Type B pancreatic cell (in vitro differentiated cells): Measurements from ENCODE around the gene ODF2. TPM values are rescaled to one million over a fixed set of nuclear protein-coding genes. Genes with fewer than 3 reads are reported as not detected.

Experiments
- DNase-seq: peaks from one replicate; pipeline ENCODE4 v3.0.0; 2021; ENCODE audit warnings: mixed read lengths; ENCODE audit not compliant: unreplicated experiment; ENCODE audit errors: extremely low spot score
- H3K27ac Mint-ChIP-seq: 2 replicates; pipeline ENCODE4 v1.8.0; 2021; ENCODE audit warnings: mild to moderate bottlenecking, mixed read lengths
- H3K27me3 Mint-ChIP-seq: 2 replicates; pipeline ENCODE4 v1.8.0; 2021; ENCODE audit warnings: mixed read lengths
- H3K36me3 Mint-ChIP-seq: 2 replicates; pipeline ENCODE4 v1.8.0; 2021; ENCODE audit warnings: mixed read lengths
- H3K4me1 Mint-ChIP-seq: one replicate; pipeline ENCODE4 v1.8.0; 2021; ENCODE audit warnings: mixed read lengths; ENCODE audit not compliant: unreplicated experiment
- H3K4me3 Mint-ChIP-seq: 2 replicates; pipeline ENCODE4 v1.8.0; 2021; ENCODE audit warnings: mild to moderate bottlenecking, mixed read lengths
- H3K9me3 Mint-ChIP-seq: 2 replicates; pipeline ENCODE4 v1.8.0; 2021; ENCODE audit warnings: mixed read lengths
- CTCF ChIP-seq: fragments of 200-600 bp; sonication (generic); conservative IDR thresholded peaks from 2 replicates; pipeline ENCODE4 v1.5.0; 2021; ENCODE audit warnings: antibody characterized with exemption, mild to moderate bottlenecking
- total RNA-seq: library from RNA; stranded (reverse); gene quantifications from 2 replicates; pipeline ENCODE4 v1.2.1, GENCODE V29; 2021; ENCODE audit warnings: low replicate concordance

ODF2 gene
- total RNA-seq, 1 donor from 2014 or later = 59.1 TPM

DNA sequence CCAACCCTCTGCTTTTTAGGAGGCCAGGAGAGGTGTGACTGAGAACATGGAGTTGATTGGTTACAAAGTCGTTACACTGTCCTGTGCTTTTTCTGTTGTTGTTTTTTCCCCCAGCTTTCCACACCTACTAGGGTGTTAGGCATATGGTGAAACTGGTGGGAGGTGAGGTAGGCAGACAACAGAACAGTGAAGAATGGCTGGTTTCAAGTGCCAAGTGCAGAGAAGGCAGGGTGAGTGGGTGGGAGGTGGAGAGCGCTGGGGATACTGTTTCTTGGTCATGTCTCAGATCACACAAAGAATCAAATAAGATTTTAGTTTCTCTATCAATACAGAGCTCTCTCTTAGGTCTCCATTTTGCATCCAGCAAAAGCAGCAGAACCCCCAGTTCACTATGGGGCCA lies 94.4 kb downstream of the ODF2 start:
- TF ChIP-seq CTCF = no peak
- Mint-ChIP-seq H3K9me3 (no peaks in the 10 kb centered on the region), H3K4me1 (peaks cover 12% of the 10 kb centered on the region), H3K36me3 (no peaks in the 10 kb centered on the region), H3K4me3 (peak overlapping the region; percentile 70), H3K27me3 (no peaks in the 10 kb centered on the region), H3K27ac (peak overlapping the region; percentile 59)
- no peak for DNase-seq

Other genes starting within 250 kb of the ODF2 start
- gene GOLGA2, start 180.0 kb upstream of the ODF2 start, total RNA-seq = 91.5 and 124 TPM in 2 replicates
- 23.0 and 25.1 TPM in 2 replicates for gene SWI5, start 179.7 kb upstream of the ODF2 start, total RNA-seq
- gene TRUB2, start 133.6 kb upstream of the ODF2 start, total RNA-seq = 32.9 and 40.4 TPM in 2 replicates
- 58.5 and 60.5 TPM in 2 replicates for gene COQ4, start 133.2 kb upstream of the ODF2 start, total RNA-seq
- gene SLC27A4, start 115.5 kb upstream of the ODF2 start, total RNA-seq = 42.2 and 47.2 TPM in 2 replicates
- 56.1 and 60.3 TPM in 2 replicates for gene URM1, start 84.6 kb upstream of the ODF2 start, total RNA-seq
- gene CERCAM, start 35.1 kb upstream of the ODF2 start, total RNA-seq = 47.3 and 60.8 TPM in 2 replicates
- 17.6 and 21.8 TPM in 2 replicates for gene GLE1, start 48.7 kb downstream of the ODF2 start, total RNA-seq
- gene SPTAN1, start 96.6 kb downstream of the ODF2 start, total RNA-seq = 267 and 270 TPM in 2 replicates
- 65.0 and 70.6 TPM in 2 replicates for gene DYNC2I2, start 200.8 kb downstream of the ODF2 start, total RNA-seq
- gene SET, start 233.2 kb downstream of the ODF2 start, total RNA-seq = 450 and 545 TPM in 2 replicates
- gene PKN3, start 246.5 kb downstream of the ODF2 start, total RNA-seq = 6.9 and 11.7 TPM in 2 replicates